NCI-H1092 treated with DMSO at 0.1 percent for 48 hours (cell line): ENCODE data around the gene PARP8.
"Not testable (repeated sequence)": the region's sequence is repeated elsewhere in the genome, so short reads cannot be mapped to it uniquely, and the experiment has no call there.

Experiments
- DNase-seq: peaks from one replicate; lab custom pipeline; 2025; lab: John Stamatoyannopoulos, UW

PARP8 gene

GRCh38 chr5:50727149-50727496 lies 60.7 kb downstream of the PARP8 start:
- no peak for DNase-seq

GRCh38 chr5:50727845-50728244 lies 61.4 kb downstream of the PARP8 start:
- DNase-seq = no peak

GRCh38 chr5:50730336-50730735 lies 63.9 kb downstream of the PARP8 start:
- DNase-seq = no peak

- DNase-seq = no peak
Measured at GRCh38 chr5:50730841-50731240, 64.4 kb downstream of the PARP8 start.

- no peak for DNase-seq
Measured at GRCh38 chr5:50733741-50734140, 67.3 kb downstream of the PARP8 start.

GRCh38 chr5:50738864-50739263 lies 72.4 kb downstream of the PARP8 start:
- no peak for DNase-seq

- no peak for DNase-seq
Measured at GRCh38 chr5:50740832-50741231, 74.4 kb downstream of the PARP8 start.

GRCh38 chr5:50744776-50745175 lies 78.3 kb downstream of the PARP8 start:
- no peak for DNase-seq

- DNase-seq = no peak
Measured at GRCh38 chr5:50745221-50745910, 78.9 kb downstream of the PARP8 start.

- DNase-seq = no peak
Measured at GRCh38 chr5:50749181-50749580, 82.7 kb downstream of the PARP8 start.

GRCh38 chr5:50749873-50750272 lies 83.4 kb downstream of the PARP8 start:
- DNase-seq = no peak

GRCh38 chr5:50751064-50751657 lies 84.7 kb downstream of the PARP8 start:
- DNase-seq = peak; percentile 8

GRCh38 chr5:50752800-50753199 lies 86.4 kb downstream of the PARP8 start:
- DNase-seq = no peak

- no peak for DNase-seq
Measured at GRCh38 chr5:50759526-50760270, 93.3 kb downstream of the PARP8 start.

- DNase-seq = no peak
Measured at GRCh38 chr5:50763351-50763750, 96.9 kb downstream of the PARP8 start.

GRCh38 chr5:50763846-50764245 lies 97.4 kb downstream of the PARP8 start:
- no peak for DNase-seq

GRCh38 chr5:50766042-50766441 lies 99.6 kb downstream of the PARP8 start:
- no peak for DNase-seq

GRCh38 chr5:50766462-50766861 lies 100.0 kb downstream of the PARP8 start:
- DNase-seq = no peak

GRCh38 chr5:50766967-50767366 lies 100.5 kb downstream of the PARP8 start:
- no peak for DNase-seq

GRCh38 chr5:50767588-50767987 lies 101.2 kb downstream of the PARP8 start:
- no peak for DNase-seq

- no peak for DNase-seq
Measured at GRCh38 chr5:50768634-50769033, 102.2 kb downstream of the PARP8 start.

GRCh38 chr5:50770441-50770840 lies 104.0 kb downstream of the PARP8 start:
- DNase-seq = no peak

- DNase-seq = not testable (repeated sequence)
Measured at GRCh38 chr5:50774446-50775175, 108.2 kb downstream of the PARP8 start.
